K562 (cell line): ENCODE measurements around the gene TPK1. TPM values are rescaled to one million over a fixed set of nuclear protein-coding genes. Genes with fewer than 3 reads are reported as not detected.

Source experiments
- CCAR2 ChIP-seq: fragments of 200-400 bp; formaldehyde crosslinking; IDR thresholded peaks from 2 replicates; pipeline ENCODE4 v1.6.1; 2017; ENCODE audit warnings: mild to moderate bottlenecking, low read depth, low read length
- GTF2A2 ChIP-seq: IDR thresholded peaks from 2 replicates; pipeline ENCODE4 v1.6.1; 2016; ENCODE audit warnings: mild to moderate bottlenecking, missing genetic modification characterization, missing compliant biosample characterization
- HCFC1 ChIP-seq: IDR thresholded peaks from 2 replicates; pipeline ENCODE4 v1.6.1; 2012; ENCODE audit warnings: low read depth, low read length, improper control_type of control experiment
- PTTG1 ChIP-seq: fragments of 450-650 bp; IDR thresholded peaks from 2 replicates; pipeline ENCODE4 v1.6.1; 2016; ENCODE audit warnings: low read depth, mild to moderate bottlenecking, missing genetic modification characterization, missing compliant biosample characterization
- RBFOX2 ChIP-seq: fragments of 200-400 bp; formaldehyde crosslinking; IDR thresholded peaks from 2 replicates; pipeline ENCODE4 v1.6.1; 2017; ENCODE audit warnings: low read depth, mild to moderate bottlenecking, low read length, moderate library complexity
- RERE ChIP-seq: sonication (generic); formaldehyde crosslinking; IDR thresholded peaks from 2 replicates; pipeline ENCODE4 v1.8.0; 2023; ENCODE audit warnings: missing genetic modification reagents, mild to moderate bottlenecking, borderline replicate concordance
- RNF2 ChIP-seq: sonication (generic); IDR thresholded peaks from 2 replicates; pipeline ENCODE4 v1.6.1; 2016
- SMARCC2 ChIP-seq: fragments of 450-650 bp; IDR thresholded peaks from 2 replicates; pipeline ENCODE4 v1.6.1; 2017; ENCODE audit warnings: antibody characterized with exemption, moderate library complexity, mild to moderate bottlenecking, low read depth
- SNRNP70 ChIP-seq: fragments of 200-400 bp; formaldehyde crosslinking; optimal IDR thresholded peaks from 2 replicates; pipeline ENCODE3; 2017; ENCODE audit warnings: low read depth, low read length
- SRF ChIP-seq, 2 experiments: fragments of 250-450, 450-650 bp in 1 of 2; sonication (Bioruptor Pico) in 1 of 2; sonication (generic) in 1 of 2; formaldehyde crosslinking; IDR thresholded peaks; 2 replicates each; pipeline versions ENCODE4 v1.5.0 to v1.5.1; 2020 to 2022; ENCODE audit warnings: mild to moderate bottlenecking in 1 of 2, missing genetic modification reagents in 1 of 2
- TEAD4 ChIP-seq, 2 experiments: sonication (generic) in 1 of 2; formaldehyde crosslinking in 1 of 2; IDR thresholded peaks; 2 replicates each; pipeline versions ENCODE4 v1.6.1 to v1.8.0; 2012 to 2022; ENCODE audit warnings: borderline replicate concordance in 1 of 2, inconsistent platforms in 1 of 2, low read length in 1 of 2, mild to moderate bottlenecking in 1 of 2, missing genetic modification reagents in 1 of 2
- ZNF589 ChIP-seq: fragments of 200-800 bp; sonication (Bioruptor generic); IDR thresholded peaks from 2 replicates; pipeline ENCODE4 v1.6.1; 2016; ENCODE audit warnings: low read depth, missing genetic modification characterization, missing compliant biosample characterization
- polyA plus RNA-seq, 8 experiments: library from polyadenylated mRNA; depleted of rRNA in 4 of 8; stranded (reverse) in 5 of 8; unstranded in 3 of 8; fragments of >200 nt; fragmentation: Nextera tagmentation in 2 of 8; fragmentation: Illumina TruSeq in 1 of 8; extraction: Ambion mirVana in 2 of 8; extraction: Trizol in 1 of 8; gene quantifications; 2 replicates each; pipeline versions ENCODE4 v1.2.1 to v1.2.3, GENCODE V29; 2011 to 2014; ENCODE audit warnings: inconsistent platforms in 1 of 8, missing spikeins in 1 of 8
- total RNA-seq, 7 experiments: library from RNA; depleted of rRNA in 6 of 7; stranded (reverse); fragments of >200 nt in 6 of 7; fragmentation: Illumina TruSeq in 2 of 7; extraction: Trizol in 2 of 7; gene quantifications; 2 replicates each; pipeline versions ENCODE4 v1.2.1 to v1.2.3, GENCODE V29; 2011 to 2021; ENCODE audit warnings: low replicate concordance in 1 of 7
- TF ChIP-seq, protein P1 (sequence below), 2 experiments: fragments of 450-650 bp; IDR thresholded peaks; 2 replicates each; pipeline ENCODE4 v1.6.1; 2016; ENCODE audit warnings: mild to moderate bottlenecking in 2 of 2, borderline replicate concordance in 1 of 2, low read depth in 1 of 2, moderate library complexity in 1 of 2

The TPK1 gene
- total and polyA plus RNA-seq, 9 of the 15 experiments (the other 6 are each of a cell fraction or from before 2014, with no cell fraction given) = 5.1 to 16.2 (median 9.2) TPM

- TF ChIP-seq, protein P1, sequence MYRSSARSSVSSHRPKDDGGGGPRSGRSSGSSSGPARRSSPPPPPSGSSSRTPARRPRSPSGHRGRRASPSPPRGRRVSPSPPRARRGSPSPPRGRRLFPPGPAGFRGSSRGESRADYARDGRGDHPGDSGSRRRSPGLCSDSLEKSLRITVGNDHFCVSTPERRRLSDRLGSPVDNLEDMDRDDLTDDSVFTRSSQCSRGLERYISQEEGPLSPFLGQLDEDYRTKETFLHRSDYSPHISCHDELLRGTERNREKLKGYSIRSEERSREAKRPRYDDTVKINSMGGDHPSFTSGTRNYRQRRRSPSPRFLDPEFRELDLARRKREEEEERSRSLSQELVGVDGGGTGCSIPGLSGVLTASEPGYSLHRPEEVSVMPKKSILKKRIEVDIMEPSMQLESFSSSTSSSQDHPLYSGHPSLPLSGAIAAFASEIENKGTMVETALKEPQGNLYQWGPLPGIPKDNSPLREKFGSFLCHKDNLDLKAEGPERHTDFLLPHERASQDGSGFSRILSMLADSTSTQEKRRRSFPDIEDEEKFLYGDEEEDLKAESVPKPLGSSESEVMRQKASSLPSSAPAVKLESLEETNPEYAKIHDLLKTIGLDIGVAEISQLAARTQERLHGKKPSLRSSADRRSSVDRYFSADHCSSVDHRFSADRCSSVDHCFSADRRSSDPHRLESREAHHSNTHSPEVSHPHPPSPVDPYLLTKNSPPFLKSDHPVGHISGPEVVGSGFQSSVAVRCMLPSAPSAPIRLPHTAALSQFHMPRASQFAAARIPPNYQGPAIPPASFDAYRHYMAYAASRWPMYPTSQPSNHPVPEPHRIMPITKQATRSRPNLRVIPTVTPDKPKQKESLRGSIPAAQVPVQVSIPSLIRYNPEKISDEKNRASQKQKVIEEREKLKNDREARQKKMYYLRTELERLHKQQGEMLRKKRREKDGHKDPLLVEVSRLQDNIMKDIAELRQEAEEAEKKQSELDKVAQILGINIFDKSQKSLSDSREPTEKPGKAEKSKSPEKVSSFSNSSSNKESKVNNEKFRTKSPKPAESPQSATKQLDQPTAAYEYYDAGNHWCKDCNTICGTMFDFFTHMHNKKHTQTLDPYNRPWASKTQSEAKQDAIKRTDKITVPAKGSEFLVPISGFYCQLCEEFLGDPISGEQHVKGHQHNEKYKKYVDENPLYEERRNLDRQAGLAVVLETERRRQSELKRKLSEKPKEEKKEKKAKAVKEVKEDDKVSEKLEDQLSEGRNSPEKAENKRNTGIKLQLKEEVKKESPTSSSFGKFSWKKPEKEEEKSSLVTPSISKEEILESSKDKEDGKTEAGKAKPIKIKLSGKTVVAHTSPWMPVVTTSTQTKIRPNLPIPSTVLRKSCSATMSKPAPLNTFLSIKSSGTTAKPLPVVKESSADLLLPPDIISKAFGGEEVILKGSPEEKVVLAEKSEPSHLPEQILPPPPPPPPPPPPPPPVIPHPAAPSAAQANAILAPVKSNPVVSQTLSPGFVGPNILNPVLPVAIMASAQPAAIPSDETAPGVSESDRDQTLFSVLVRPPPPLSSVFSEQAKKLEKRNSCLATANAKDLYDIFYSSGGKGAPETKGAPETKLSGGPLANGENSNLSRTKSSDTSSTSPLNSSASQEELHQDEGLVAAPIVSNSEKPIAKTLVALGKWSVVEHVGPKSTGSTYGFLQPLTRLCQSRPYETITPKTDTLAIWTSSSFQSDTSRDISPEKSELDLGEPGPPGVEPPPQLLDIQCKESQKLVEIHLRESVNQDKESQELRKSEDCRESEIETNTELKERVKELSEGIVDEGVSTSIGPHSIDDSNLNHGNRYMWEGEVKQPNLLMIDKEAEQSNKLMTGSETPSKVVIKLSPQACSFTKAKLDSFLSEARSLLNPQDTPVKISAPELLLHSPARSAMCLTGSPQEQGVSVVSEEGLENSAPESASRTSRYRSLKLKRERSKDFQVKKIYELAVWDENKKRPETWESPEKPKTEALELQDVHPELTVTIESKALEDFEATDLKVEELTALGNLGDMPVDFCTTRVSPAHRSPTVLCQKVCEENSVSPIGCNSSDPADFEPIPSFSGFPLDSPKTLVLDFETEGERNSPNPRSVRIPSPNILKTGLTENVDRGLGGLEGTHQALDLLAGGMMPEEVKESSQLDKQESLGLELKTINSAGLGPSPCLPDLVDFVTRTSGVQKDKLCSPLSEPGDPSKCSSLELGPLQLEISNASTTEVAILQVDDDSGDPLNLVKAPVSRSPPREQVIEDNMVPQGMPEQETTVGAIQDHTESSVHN (IDR thresholded peaks at IDR 0.05; ENCODE audit: borderline replicate concordance in 1 of 2, low read depth in 1 of 2) = peak in 1 of 2 experiments; percentile 45; a peak in 1 of 4 replicates
- 0 out of 2 replicates have a peak, but pooled peaks have one; percentile 20 for TF ChIP-seq TEAD4 (IDR thresholded peaks at IDR 0.05; ENCODE audit: low read length)
- TF ChIP-seq TEAD4 (CRISPR knock-in tag; IDR thresholded peaks at IDR 0.05; ENCODE audit: borderline replicate concordance) = no peak
- TF ChIP-seq PTTG1 (tag) = no peak
- TF ChIP-seq GTF2A2 (tag) = no peak
- no peak for TF ChIP-seq HCFC1
- no peak for TF ChIP-seq SNRNP70
- peak; percentile 18; the same call in 1 of the 2 replicates for TF ChIP-seq RNF2
- TF ChIP-seq ZNF589 (CRISPR knock-in tag) = peak; percentile 56
- no peak for TF ChIP-seq RERE (CRISPR knock-in tag)
- peak; percentile 56 for TF ChIP-seq RBFOX2
- no peak for TF ChIP-seq CCAR2
- TF ChIP-seq SRF (CRISPR knock-in tag; IDR thresholded peaks at IDR 0.05) = 0 out of 4 replicates have a peak, but pooled peaks of 1 of the 2 experiments have one; percentile 28
- TF ChIP-seq SMARCC2 = peak; percentile 43; the same call in 1 of the 2 replicates
Observed at GRCh38 chr7:144862612-144863319, 26.9 kb upstream of the TPK1 start (continued).
